HEK293T (cell line): ENCODE measurements around the gene DNAJA1.
A peak's percentile ranks its signal among the peaks of the same experiment; 100 is the strongest.

ENCODE experiments used
- CTCF ChIA-PET: fragments of 350-600 bp; formaldehyde crosslinking; extraction: SDS; loops from one replicate; lab custom pipeline; 2021; ENCODE audit warnings: antibody characterized with exemption, inconsistent platforms; lab: Yijun Ruan, JAX
- POLR2A ChIA-PET: fragments of 350-600 bp; formaldehyde crosslinking; extraction: SDS; loops from one replicate; lab custom pipeline; 2020; ENCODE audit warnings: antibody characterized with exemption, inconsistent platforms; lab: Yijun Ruan, JAX
- DNase-seq: peaks from one replicate; pipeline ENCODE4 v3.0.0; 2012; ENCODE audit warnings: mixed read lengths; ENCODE audit errors: extremely low spot score
- ARNT ChIP-seq: fragments of 450-650 bp; IDR thresholded peaks from 2 replicates; pipeline ENCODE4 v1.6.1; 2017; ENCODE audit warnings: mild to moderate bottlenecking
- BHLHE40 ChIP-seq: fragments of 450-650 bp; IDR thresholded peaks from 2 replicates; pipeline ENCODE4 v1.6.1; 2016; ENCODE audit warnings: mild to moderate bottlenecking, moderate library complexity, borderline replicate concordance
- CTBP1 ChIP-seq: fragments of 450-650 bp; IDR thresholded peaks from 2 replicates; pipeline ENCODE4 v1.6.1; 2016; ENCODE audit warnings: borderline replicate concordance
- ELF4 ChIP-seq: fragments of 450-650 bp; IDR thresholded peaks from 2 replicates; pipeline ENCODE4 v1.6.1; 2017; ENCODE audit warnings: antibody characterized with exemption
- FOXA1 ChIP-seq: fragments of 450-650 bp; IDR thresholded peaks from 2 replicates; pipeline ENCODE4 v1.6.1; 2016; ENCODE audit warnings: mild to moderate bottlenecking
- FOXK2 ChIP-seq: fragments of 450-650 bp; IDR thresholded peaks from 2 replicates; pipeline ENCODE4 v1.6.1; 2016; ENCODE audit warnings: mild to moderate bottlenecking
- FOXM1 ChIP-seq: fragments of 450-650 bp; IDR thresholded peaks from 2 replicates; pipeline ENCODE4 v1.6.1; 2017; ENCODE audit warnings: mild to moderate bottlenecking, borderline replicate concordance
- HDGF ChIP-seq: fragments of 450-650 bp; IDR thresholded peaks from 2 replicates; pipeline ENCODE4 v1.6.1; 2017; ENCODE audit warnings: antibody characterized with exemption, borderline replicate concordance
- L3MBTL2 ChIP-seq: fragments of 450-650 bp; conservative IDR thresholded peaks from 2 replicates; pipeline ENCODE4 v1.6.1; 2016; ENCODE audit warnings: mild to moderate bottlenecking
- LEF1 ChIP-seq: fragments of 450-650 bp; IDR thresholded peaks from 2 replicates; pipeline ENCODE4 v1.6.1; 2017; ENCODE audit warnings: mild to moderate bottlenecking, borderline replicate concordance
- NFRKB ChIP-seq: fragments of 450-650 bp; IDR thresholded peaks from 2 replicates; pipeline ENCODE4 v1.6.1; 2016; ENCODE audit warnings: mild to moderate bottlenecking, moderate library complexity
- SP1 ChIP-seq: fragments of 450-650 bp; IDR thresholded peaks from 2 replicates; pipeline ENCODE4 v1.6.1; 2017
- SUZ12 ChIP-seq: fragments of 450-650 bp; IDR thresholded peaks from 2 replicates; pipeline ENCODE4 v1.6.1; 2016; ENCODE audit warnings: mild to moderate bottlenecking
- TARDBP ChIP-seq: fragments of 450-650 bp; IDR thresholded peaks from 2 replicates; pipeline ENCODE4 v1.6.1; 2016
- ZNF384 ChIP-seq: fragments of 450-650 bp; IDR thresholded peaks from 2 replicates; pipeline ENCODE4 v1.6.1; 2016
- TF ChIP-seq, protein P1 (sequence below): fragments of 450-650 bp; IDR thresholded peaks from 2 replicates; pipeline ENCODE4 v1.6.1; 2016

Gene DNAJA1

DNA sequence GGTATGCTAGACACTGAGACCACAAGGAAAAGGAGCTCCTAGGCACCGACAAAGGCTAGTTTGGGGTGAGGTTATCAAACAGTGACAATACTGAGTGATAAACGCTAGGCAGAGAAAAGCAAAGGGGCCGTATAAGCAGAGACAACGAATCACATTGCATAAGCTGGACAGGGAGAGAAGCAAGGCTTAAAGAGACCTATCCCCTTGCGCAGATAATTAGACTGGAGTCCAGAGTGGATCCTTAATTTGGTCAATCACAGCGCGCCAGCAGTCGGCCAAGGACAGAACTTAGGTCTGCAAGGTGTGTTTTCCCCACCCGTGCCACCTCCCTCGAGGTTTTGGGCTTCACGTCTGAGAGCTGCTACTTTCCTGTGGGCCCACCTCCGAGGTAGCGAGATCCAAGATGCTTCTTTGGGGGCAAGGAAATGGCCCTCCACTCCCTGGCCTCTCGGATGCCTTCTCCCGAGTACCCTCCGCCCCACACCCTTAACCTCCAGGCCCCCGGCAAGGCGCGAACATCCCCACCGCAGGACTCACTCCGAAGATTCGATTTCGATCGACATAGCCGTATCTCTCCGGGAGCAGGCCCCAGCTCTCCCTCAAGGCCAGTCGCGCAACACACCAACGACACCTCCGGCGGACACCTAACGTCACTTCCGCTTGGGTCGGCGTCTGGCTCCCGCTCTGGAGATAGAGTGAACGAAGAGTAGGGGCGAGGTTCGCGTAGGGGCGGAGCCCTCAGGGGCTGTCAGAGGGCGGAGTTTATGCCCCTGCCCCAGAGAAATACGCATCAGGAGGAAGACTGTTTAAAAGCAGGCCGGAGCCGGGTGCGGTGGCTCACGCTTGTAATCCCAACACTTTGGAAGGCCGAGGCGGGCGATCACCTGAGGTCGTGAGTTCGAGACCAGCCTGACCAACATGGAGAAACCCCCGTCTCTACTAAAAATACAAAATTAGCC is 51.3 kb downstream of the DNAJA1 start, which contains the start of gene SMU1:
Gene SMU1 (minus strand): TSS at position 629 of the 959 bp plus-strand sequence. CDS start 66 bp downstream, at position 563.
- POLR2A ChIA-PET, result interaction anchor here (0.8 to 1.8 kb wide), 4 partner anchors 9 to 75 kb away, joined by 3 to 11 read pairs (median 6); partner anchors contain the start of gene DNAJA1
- CTCF ChIA-PET, result no interaction called here
- TF ChIP-seq L3MBTL2 (peak; percentile 58), CTBP1 (no peak), BHLHE40 (no peak), LEF1 (no peak), SP1 (no peak)
- TF ChIP-seq, protein P1, sequence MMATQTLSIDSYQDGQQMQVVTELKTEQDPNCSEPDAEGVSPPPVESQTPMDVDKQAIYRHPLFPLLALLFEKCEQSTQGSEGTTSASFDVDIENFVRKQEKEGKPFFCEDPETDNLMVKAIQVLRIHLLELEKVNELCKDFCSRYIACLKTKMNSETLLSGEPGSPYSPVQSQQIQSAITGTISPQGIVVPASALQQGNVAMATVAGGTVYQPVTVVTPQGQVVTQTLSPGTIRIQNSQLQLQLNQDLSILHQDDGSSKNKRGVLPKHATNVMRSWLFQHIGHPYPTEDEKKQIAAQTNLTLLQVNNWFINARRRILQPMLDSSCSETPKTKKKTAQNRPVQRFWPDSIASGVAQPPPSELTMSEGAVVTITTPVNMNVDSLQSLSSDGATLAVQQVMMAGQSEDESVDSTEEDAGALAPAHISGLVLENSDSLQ, result peak; percentile 88

DNA sequence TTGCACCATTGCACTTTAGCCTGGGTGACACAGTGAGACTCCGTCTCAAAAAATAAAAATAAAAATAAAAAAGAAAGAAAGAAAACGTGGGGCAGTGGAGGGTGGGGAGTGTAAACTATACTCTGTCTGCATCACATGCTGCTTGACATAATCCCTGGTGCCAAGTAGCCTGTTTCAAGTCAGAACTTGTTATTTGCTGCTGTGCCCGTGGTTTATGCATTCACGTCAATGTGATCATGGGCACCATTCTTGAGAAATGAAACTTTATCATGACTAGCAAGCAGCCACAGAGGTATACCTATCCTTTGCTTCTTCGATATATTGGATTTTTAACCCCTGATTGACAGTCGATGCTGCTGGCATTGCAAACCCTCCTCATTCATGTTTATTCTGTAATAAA is 55.5 kb downstream of the DNAJA1 start:
- TF ChIP-seq HDGF (no peak), TARDBP (no peak), FOXA1 (no peak), LEF1 (no peak), BHLHE40 (no peak), L3MBTL2 (no peak), NFRKB (no peak), ZNF384 (no peak), SP1 (no peak), FOXM1 (no peak)
- TF ChIP-seq, protein P1, result no peak
- DNase-seq, result no peak
- ChIA-PET POLR2A (no interaction called here), CTCF (interaction anchor here (0.7 to 1.1 kb wide), 3 partner anchors 104 to 146 kb away, joined by 3 to 4 read pairs (median 3); no protein-coding TSS in a partner anchor)

More for the DNA sequence above, 51.3 kb downstream of the DNAJA1 start, which contains the start of gene SMU1:
- DNase-seq, result peak; percentile 96

DNA sequence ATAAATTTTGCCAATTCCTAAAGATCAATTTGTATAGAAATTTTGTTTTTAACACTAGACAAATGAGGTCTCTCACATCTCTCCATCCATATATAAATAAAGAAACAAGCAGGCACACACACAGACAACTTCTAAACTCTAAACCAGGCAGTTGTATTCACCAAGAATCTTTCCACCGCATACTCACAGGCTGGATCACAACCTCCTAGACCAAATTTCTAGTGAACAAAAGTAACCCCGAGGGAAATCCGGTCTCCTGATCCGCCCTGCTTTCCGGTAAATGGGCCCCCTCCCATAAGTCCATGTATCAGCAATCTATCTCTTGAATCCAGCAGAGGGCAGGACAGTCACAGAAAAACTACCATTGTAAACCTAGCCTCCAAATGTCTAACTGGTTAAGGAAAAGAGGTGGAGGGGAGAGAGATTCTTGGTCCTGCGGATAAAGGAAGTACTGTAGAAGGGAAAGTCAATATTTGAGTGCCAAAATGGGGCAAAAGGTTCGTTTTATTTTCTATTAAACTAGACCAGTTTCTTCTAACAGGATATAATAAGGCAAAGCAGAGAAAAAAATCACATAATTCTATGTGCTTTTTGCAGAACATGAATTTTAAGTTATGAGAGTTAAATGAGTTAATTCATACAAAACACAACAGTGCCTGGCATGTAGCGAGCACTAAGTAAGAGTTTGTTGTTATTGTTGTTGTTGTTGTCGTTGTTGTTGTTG is 56.2 kb downstream of the DNAJA1 start:
- DNase-seq, result peak; percentile 75
- TF ChIP-seq ELF4, result no peak
- no peak for TF ChIP-seq FOXM1
- no peak for TF ChIP-seq LEF1
- TF ChIP-seq ARNT, result no peak
- TF ChIP-seq CTBP1, result no peak
- TF ChIP-seq SUZ12, result no peak
- TF ChIP-seq HDGF, result no peak
- TF ChIP-seq BHLHE40, result no peak
- no peak for TF ChIP-seq TARDBP
- TF ChIP-seq FOXK2, result no peak
- TF ChIP-seq ZNF384, result no peak
- TF ChIP-seq NFRKB, result no peak
- no peak for TF ChIP-seq L3MBTL2
- TF ChIP-seq SP1, result no peak
- no peak for TF ChIP-seq FOXA1
- TF ChIP-seq, protein P1, result no peak
- POLR2A ChIA-PET, result no interaction called here
- CTCF ChIA-PET, result interaction anchor here (0.7 to 1.0 kb wide), 2 partner anchors 103 to 145 kb away, joined by 3 to 4 read pairs; no protein-coding TSS in a partner anchor

DNA sequence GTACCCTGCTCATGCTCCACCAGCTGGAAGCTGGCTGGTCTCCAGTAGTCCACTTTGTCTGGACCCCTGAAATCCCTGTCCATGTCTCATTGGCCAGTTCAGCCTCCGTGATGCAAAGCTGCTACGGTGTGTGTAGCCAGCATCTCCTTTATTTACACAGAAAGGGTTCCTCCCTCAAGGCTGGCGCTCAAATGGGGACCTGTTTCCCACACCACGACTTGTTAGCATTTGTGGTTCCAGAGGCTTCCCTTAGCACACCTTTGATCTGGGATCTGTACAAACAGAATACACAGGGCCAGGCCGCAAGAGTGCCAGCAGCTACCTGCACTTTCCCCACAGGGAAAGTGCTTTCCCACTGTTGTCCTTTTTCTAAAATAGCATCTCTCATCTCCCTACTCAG is 57.1 kb downstream of the DNAJA1 start:
- POLR2A ChIA-PET, result interaction anchor here (0.7 kb wide), 1 partner anchor 144 kb away, joined by 3 read pairs; no protein-coding TSS in a partner anchor
- TF ChIP-seq HDGF, result no peak
- no peak for TF ChIP-seq FOXK2
- no peak for TF ChIP-seq FOXM1
- TF ChIP-seq, protein P1, result no peak
- no peak for TF ChIP-seq NFRKB
- no peak for TF ChIP-seq SUZ12
- no peak for TF ChIP-seq LEF1
- CTCF ChIA-PET, result interaction anchor here (1.2 kb wide), 1 partner anchor 144 kb away, joined by 3 read pairs; no protein-coding TSS in a partner anchor
- no peak for DNase-seq
